ENCODE data around the gene TMIE.

TMIE gene

DNA sequence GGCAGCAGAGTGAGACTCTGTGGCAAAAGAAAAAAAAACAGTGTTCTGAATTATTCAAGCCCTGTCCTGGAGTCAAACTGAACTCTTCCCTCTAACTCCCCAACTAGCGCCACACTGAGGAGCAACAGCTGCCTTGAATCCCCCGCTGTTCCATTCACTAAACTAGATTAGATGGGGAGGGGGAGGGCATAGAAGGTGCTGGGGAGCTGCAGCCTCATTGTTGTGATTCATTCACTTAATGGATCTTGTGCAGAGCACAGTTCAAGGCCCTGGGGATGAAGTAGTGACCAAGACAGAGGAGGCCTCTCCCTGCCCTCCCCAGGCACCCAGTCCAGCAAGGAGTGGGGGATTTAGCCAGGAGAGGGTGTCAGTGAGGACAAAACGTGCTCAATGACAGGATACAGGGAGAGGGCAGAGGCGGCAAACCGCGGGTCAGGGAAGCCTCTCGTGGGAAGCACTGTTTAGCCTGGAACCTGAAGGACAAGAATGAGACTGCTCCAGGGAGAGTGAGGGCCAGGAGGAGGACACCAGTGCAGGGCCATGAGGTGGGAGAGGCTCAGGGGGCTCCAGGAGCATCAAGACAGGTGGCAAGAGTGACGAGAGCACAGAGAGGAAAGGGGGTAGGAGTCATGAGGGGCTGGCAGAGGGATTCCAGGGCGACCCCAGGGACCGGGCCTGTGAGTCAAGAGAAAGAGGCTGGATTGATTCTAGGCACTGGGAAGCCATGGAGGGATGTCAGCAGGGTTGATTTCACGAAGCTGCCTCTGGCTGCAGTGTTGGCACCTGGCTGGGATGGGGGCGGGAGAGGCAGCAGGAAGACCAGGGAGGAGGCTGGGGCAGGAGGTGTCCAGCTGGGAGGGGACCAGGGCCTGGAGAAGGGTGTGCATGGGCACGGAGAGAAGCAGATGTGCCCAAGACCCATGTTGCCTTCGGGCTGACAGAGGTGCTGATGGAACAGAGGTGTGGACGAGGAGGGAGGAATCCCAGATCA lies 39.1 kb upstream of the TMIE start:
- no peak for DNase-seq (ENCODE audit: low read depth)
- TF ChIP-seq, protein P1, sequence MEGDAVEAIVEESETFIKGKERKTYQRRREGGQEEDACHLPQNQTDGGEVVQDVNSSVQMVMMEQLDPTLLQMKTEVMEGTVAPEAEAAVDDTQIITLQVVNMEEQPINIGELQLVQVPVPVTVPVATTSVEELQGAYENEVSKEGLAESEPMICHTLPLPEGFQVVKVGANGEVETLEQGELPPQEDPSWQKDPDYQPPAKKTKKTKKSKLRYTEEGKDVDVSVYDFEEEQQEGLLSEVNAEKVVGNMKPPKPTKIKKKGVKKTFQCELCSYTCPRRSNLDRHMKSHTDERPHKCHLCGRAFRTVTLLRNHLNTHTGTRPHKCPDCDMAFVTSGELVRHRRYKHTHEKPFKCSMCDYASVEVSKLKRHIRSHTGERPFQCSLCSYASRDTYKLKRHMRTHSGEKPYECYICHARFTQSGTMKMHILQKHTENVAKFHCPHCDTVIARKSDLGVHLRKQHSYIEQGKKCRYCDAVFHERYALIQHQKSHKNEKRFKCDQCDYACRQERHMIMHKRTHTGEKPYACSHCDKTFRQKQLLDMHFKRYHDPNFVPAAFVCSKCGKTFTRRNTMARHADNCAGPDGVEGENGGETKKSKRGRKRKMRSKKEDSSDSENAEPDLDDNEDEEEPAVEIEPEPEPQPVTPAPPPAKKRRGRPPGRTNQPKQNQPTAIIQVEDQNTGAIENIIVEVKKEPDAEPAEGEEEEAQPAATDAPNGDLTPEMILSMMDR (IDR thresholded peaks at IDR 0.05; ENCODE audit: low read depth, low read length, missing control alignments), result no peak
- no peak overlapping the region for H3K4me3 ChIP-seq (ENCODE audit: low read depth, low read length)

DNA sequence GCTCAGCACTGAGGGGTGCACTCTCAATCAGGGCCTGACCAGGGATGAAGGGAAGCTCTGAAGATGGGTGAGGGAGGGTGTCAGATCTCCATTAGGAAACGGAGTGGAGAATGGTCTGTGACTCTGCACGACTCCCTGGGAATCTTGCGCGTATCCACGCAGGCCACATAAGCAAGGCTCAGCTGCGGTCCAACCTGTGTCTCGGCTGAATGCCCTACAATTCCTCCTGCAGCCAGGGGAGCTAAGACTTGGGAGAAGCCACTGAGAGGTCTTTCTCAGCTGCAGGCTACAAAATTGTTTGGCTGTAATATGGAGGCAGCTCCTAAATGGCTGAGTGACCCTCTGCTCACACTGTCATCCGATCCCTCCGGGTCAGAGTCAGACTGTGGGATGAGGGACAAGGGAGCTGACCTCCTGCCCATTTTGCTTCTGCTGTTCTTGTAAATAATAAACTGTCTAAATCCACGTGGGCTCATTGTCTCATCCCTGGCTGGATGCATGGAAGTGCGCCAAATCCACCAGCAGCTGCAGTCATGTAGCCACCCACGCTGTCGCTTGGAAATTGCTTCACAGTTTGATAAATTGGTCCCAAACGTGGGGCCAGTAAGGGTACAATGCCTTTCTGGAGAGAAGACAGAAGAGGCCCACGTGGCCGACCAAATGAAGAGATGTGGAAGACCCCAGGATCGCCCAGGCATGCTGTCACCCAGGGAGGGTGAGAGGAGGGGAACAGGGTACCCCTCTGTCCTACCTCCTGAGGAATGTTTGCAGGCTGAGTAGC lies 38.2 kb upstream of the TMIE start:
- DNase-seq (ENCODE audit: low read depth), result no peak
- H3K4me3 ChIP-seq (ENCODE audit: low read depth, low read length), result no peak overlapping the region
- TF ChIP-seq, protein P1 (IDR thresholded peaks at IDR 0.05; ENCODE audit: low read depth, low read length, missing control alignments), result no peak

DNA sequence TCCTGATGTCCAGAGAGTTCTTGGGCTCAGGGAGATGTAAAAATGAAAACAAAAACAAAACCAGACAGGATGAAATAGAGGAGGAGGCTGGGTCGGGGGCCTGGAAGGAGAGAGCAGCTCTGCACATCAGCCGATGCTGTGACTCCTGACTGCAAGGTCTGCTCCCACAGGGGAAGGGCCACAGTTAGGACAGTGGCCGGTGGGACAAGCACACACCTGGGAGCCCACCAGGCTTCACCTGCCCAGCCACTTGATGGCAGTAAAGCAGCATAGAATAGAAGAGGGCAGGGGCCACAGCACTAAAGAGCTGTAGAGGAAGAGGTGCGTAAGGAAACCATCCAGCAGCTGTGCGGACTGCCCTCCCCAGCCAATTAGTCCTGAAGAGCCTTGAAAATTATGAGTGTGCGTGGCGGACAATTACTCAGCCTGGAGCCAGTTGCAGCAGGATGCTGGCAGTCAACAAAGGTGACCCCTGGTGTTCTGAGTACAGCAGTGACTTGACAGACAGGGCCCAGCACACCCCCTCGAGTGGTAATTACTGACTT lies 37.5 kb upstream of the TMIE start:
- DNase-seq (ENCODE audit: low read depth), result no peak
- no peak overlapping the region for H3K4me3 ChIP-seq (ENCODE audit: low read depth, low read length)
- TF ChIP-seq, protein P1 (IDR thresholded peaks at IDR 0.05; ENCODE audit: low read depth, low read length, missing control alignments), result peak; percentile 17

DNA sequence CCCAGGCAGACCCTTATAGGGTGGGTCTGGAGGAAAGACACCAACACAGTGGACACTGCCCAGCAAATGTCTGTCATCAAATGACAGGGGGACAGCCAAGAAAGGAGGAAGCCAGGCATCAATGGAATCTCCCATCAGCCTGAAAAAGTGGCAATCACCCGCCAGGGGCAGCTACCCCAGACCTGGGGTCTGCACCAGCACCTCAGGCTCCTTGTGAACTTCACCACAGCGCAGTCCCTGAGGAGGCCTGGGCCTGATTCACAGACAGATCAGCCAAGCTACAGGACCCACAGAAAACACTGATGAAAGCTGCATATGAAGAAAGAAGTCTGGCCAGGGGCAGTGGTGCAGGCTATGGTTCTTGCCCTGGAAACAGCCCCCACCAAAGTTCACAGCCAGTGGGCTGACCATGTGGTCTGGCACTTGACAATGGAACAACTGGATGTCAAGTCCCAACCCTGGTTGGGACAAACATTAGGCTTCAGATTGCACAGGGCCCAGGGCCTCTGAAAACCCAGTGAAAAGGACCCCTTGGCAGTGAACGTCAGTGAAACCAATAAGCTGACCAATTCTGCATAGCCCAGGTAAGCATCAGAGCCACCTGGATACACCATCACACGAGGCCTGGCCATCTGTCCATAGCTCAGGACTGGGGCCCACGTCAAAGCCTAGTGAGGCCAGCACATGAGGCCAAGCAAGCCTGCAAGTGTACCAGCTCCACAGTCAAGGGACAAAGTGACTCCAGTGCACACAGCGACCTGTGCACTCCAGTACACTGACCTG lies 36.8 kb upstream of the TMIE start:
- no peak overlapping the region for H3K4me3 ChIP-seq (ENCODE audit: low read depth, low read length)
- TF ChIP-seq, protein P1 (IDR thresholded peaks at IDR 0.05; ENCODE audit: low read depth, low read length, missing control alignments), result no peak
- DNase-seq (ENCODE audit: low read depth), result no peak

DNA sequence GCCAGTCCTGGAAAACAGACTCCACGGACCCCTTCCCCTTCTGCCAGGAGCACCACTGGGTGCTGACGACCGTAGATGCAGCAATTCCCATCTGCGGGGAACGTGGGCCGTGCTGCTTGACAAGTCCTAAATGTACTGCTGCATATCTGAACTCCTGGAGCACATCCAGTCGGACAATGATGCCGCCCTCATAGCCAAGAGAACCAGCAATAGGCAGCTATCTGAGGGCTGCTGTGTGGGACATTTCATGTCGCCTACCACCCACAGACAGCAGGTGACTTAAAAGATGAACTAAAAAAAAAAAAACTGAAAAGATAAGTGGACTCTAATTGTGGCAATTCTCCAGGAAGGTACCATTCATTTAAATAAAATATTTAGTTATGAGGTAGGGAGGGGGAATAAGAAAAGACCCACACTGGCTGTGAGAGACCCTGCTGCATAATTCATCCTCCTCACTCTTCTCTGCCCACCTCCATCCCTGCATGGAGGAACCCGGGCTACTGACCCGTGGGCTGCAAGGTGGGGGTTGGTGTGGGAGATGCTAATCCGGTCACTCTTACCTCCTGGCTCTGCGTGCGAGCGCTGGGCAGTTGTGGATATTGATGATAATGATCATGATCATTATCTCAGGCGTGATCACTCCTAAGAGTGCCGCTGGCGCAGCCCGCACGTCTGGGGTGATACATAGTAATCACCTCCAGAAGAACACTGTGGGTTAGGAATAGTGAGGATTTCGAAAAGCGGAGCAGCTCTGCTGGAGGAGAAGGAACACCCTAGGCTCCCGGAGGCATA lies 36.0 kb upstream of the TMIE start:
- no peak for DNase-seq (ENCODE audit: low read depth)
- TF ChIP-seq, protein P1 (IDR thresholded peaks at IDR 0.05; ENCODE audit: low read depth, low read length, missing control alignments), result no peak
- H3K4me3 ChIP-seq (ENCODE audit: low read depth, low read length), result no peak overlapping the region
